CD14-positive monocyte (primary cell): ENCODE data around the gene OR7G3. TPM values are rescaled to one million over a fixed set of nuclear protein-coding genes. Genes with fewer than 3 reads are reported as not detected.

ENCODE experiments used
- DNase-seq, 3 donors: peaks; one replicate each; pipeline ENCODE4 v3.0.0-alpha.2; 2011 to 2022
- H2AFZ ChIP-seq: 2 replicates; pipeline ENCODE4 v1.6.0; 2012; ENCODE audit warnings: mild to moderate bottlenecking, low read depth, low read length, inconsistent platforms; ENCODE audit not compliant: insufficient read depth, poor library complexity, severe bottlenecking
- H3K27ac ChIP-seq, 2 donors: 1 replicate in 1 of 2; 2 replicates in 1 of 2; pipeline ENCODE4 v1.5.1; 2012 to 2013; ENCODE audit warnings: low read length in 2 of 2, control low read depth in 1 of 2, inconsistent platforms in 1 of 2, low read depth in 1 of 2, mild to moderate bottlenecking in 1 of 2
- H3K27me3 ChIP-seq, 2 donors: one replicate each; pipeline versions ENCODE4 v1.6.0 to v1.6.1; 2011 to 2013; ENCODE audit warnings: low read length in 2 of 2; ENCODE audit not compliant: control insufficient read depth in 2 of 2, insufficient read depth in 2 of 2
- H3K36me3 ChIP-seq, 2 donors: replicated peaks in 1 of 2; 1 replicate in 1 of 2; 2 replicates in 1 of 2; pipeline versions ENCODE4 v1.5.1 to v1.6.1; 2012 to 2013; ENCODE audit warnings: low read length in 2 of 2, control low read depth in 1 of 2, inconsistent platforms in 1 of 2, mild to moderate bottlenecking in 1 of 2; ENCODE audit not compliant: insufficient read depth in 2 of 2, control insufficient read depth in 1 of 2
- H3K4me1 ChIP-seq, 2 donors: 1 replicate in 1 of 2; 2 replicates in 1 of 2; pipeline versions ENCODE4 v1.5.1 to v1.6.1; 2012 to 2013; ENCODE audit warnings: low read length in 2 of 2, control low read depth in 1 of 2, inconsistent platforms in 1 of 2, mild to moderate bottlenecking in 1 of 2, moderate library complexity in 1 of 2; ENCODE audit not compliant: insufficient read depth in 2 of 2, control insufficient read depth in 1 of 2
- H3K4me2 ChIP-seq: replicated peaks from 2 replicates; pipeline ENCODE3; 2012; ENCODE audit warnings: low read length, moderate library complexity, mild to moderate bottlenecking; ENCODE audit not compliant: poor library complexity, severe bottlenecking; ENCODE audit errors: extremely low read depth
- H3K4me3 ChIP-seq, 3 experiments: fragments of 200-600 bp in 1 of 3; sonication (generic) in 1 of 3; replicated peaks in 1 of 3; 1 replicate in 2 of 3; 2 replicates in 1 of 3; pipeline ENCODE4 v1.5.1; 2011 to 2013; ENCODE audit warnings: low read length in 3 of 3, mild to moderate bottlenecking in 3 of 3, control low read depth in 2 of 3, low read depth in 2 of 3, inconsistent platforms in 1 of 3, moderate library complexity in 1 of 3
- H3K79me2 ChIP-seq: 2 replicates; pipeline ENCODE4 v1.6.0; 2012; ENCODE audit warnings: mild to moderate bottlenecking, control low read depth, inconsistent platforms, low read length, moderate library complexity; ENCODE audit not compliant: insufficient read depth
- H3K9ac ChIP-seq: 2 replicates; pipeline ENCODE4 v1.6.0; 2017; ENCODE audit warnings: low read length, mild to moderate bottlenecking; ENCODE audit not compliant: insufficient read depth, poor library complexity, severe bottlenecking
- H3K9me3 ChIP-seq, 2 donors: replicated peaks in 1 of 2; 1 replicate in 1 of 2; 2 replicates in 1 of 2; pipeline versions ENCODE4 v1.5.1 to v1.6.1; 2012 to 2013; ENCODE audit warnings: low read length in 2 of 2, control low read depth in 1 of 2; ENCODE audit not compliant: control insufficient read depth in 1 of 2, insufficient read depth in 1 of 2
- H4K20me1 ChIP-seq: 2 replicates; pipeline ENCODE4 v1.6.0; 2012; ENCODE audit warnings: mild to moderate bottlenecking, low read length, control low read depth, moderate library complexity; ENCODE audit not compliant: insufficient read depth
- H3K27ac Mint-ChIP-seq, 7 donors: one replicate each; pipeline ENCODE4 v1.8.0; 2020; ENCODE audit warnings: mild to moderate bottlenecking in 7 of 7, mixed read lengths in 7 of 7, moderate library complexity in 6 of 7, inconsistent platforms in 2 of 7
- H3K27me3 Mint-ChIP-seq, 3 donors: one replicate each; pipeline ENCODE4 v1.8.0; 2021 to 2022; ENCODE audit warnings: low read depth in 3 of 3, mild to moderate bottlenecking in 3 of 3, mixed read lengths in 3 of 3, moderate library complexity in 3 of 3, inconsistent platforms in 1 of 3
- H3K36me3 Mint-ChIP-seq, 2 donors: one replicate each; pipeline ENCODE4 v1.8.0; 2020; ENCODE audit warnings: mixed read lengths in 2 of 2, inconsistent platforms in 1 of 2, mild to moderate bottlenecking in 1 of 2
- H3K4me1 Mint-ChIP-seq: one replicate; pipeline ENCODE4 v1.8.0; 2020; ENCODE audit warnings: mild to moderate bottlenecking, mixed read lengths
- H3K4me3 Mint-ChIP-seq, 2 donors: one replicate each; pipeline ENCODE4 v1.8.0; 2020; ENCODE audit warnings: mild to moderate bottlenecking in 2 of 2, mixed read lengths in 2 of 2, moderate library complexity in 1 of 2
- H3K9me3 Mint-ChIP-seq, 7 donors: one replicate each; pipeline ENCODE4 v1.8.0; 2020 to 2022; ENCODE audit warnings: mixed read lengths in 7 of 7, mild to moderate bottlenecking in 6 of 7, moderate library complexity in 6 of 7, inconsistent platforms in 2 of 7
- CTCF ChIP-seq: fragments of 200-600 bp; IDR thresholded peaks from one replicate; pipeline ENCODE4 v1.8.0; 2022; ENCODE audit warnings: antibody characterized with exemption, mild to moderate bottlenecking
- WGBS: methylation state at CpG from one replicate; pipeline ENCODE4 v1.1.5; 2013; ENCODE audit warnings: missing lambda C conversion rate; ENCODE audit not compliant: insufficient coverage; 5-methylcytosine and 5-hydroxymethylcytosine counted together
- intact Hi-C, 2 donors: fragments of 100-400 bp; cut with micrococcal nuclease; formaldehyde crosslinking; loops; one replicate each; pipeline versions ENCODE4 v1.15.0 to v1.15.1; 2023
- polyA plus RNA-seq, 3 donors: library from polyadenylated mRNA; depleted of rRNA in 1 of 3; unstranded in 2 of 3; stranded (reverse) in 1 of 3; fragments of 300-500 nt in 2 of 3; fragments of >200 nt in 1 of 3; fragmentation: Illumina TruSeq in 2 of 3; gene quantifications; 1 replicate in 2 of 3; 2 replicates in 1 of 3; pipeline ENCODE4 v1.2.3, GENCODE V29; 2012 to 2021

The OR7G3 gene
- polyA plus RNA-seq, 3 donors = not detected

GRCh38 chr19:9155591-9155990 is 28.8 kb upstream of the OR7G3 start:
- Mint-ChIP-seq H3K27ac (peak overlapping the region in 2 of 7 donors; percentile 37 to 39), H3K4me3 (no peak overlapping the region), H3K9me3 (peaks cover 67 to 89% (median 71%) of the 10 kb centered on the region in 7 donors), H3K36me3 (peaks cover 88 to 98% of the 10 kb centered on the region in 2 donors), H3K4me1 (peaks cover 5% of the 10 kb centered on the region), H3K27me3 (peaks cover 0 to 1% (median 0%) of the 10 kb centered on the region in 3 donors)
- no peak overlapping the region for H3K4me2 ChIP-seq
- no peaks in the 10 kb centered on the region for H3K4me1 ChIP-seq
- no peaks in the 10 kb centered on the region for H3K27me3 ChIP-seq
- H3K36me3 ChIP-seq = peaks cover 53 to 100% of the 10 kb centered on the region in 2 donors
- intact Hi-C loops = no loop called here
- 100% methylated on average over 2 of the region's 4 CpGs for WGBS
- peaks cover 68% of the 10 kb centered on the region for H3K79me2 ChIP-seq
- peaks cover 85 to 91% of the 10 kb centered on the region in 2 donors for H3K9me3 ChIP-seq
- no peak overlapping the region for H2AFZ ChIP-seq
- H3K9ac ChIP-seq = no peak overlapping the region
- no peak for TF ChIP-seq CTCF
- no peak overlapping the region for H3K27ac ChIP-seq
- H4K20me1 ChIP-seq = peaks cover 33% of the 10 kb centered on the region
- no peak for DNase-seq
- H3K4me3 ChIP-seq = no peak overlapping the region

GRCh38 chr19:9151367-9151766 is 24.6 kb upstream of the OR7G3 start:
- no CpG with 5 or more reads among the region's 5 CpGs for WGBS
- Histone ChIP-seq H3K36me3 (peaks cover 25 to 100% of the 10 kb centered on the region in 2 donors), H3K9ac (no peak overlapping the region), H3K27ac (no peak overlapping the region), H4K20me1 (peaks cover 63% of the 10 kb centered on the region), H3K4me2 (no peak overlapping the region), H3K27me3 (no peaks in the 10 kb centered on the region), H3K79me2 (peaks cover 100% of the 10 kb centered on the region), H2AFZ (no peak overlapping the region), H3K4me3 (no peak overlapping the region), H3K9me3 (peaks cover 84 to 87% of the 10 kb centered on the region in 2 donors), H3K4me1 (no peaks in the 10 kb centered on the region)
- intact Hi-C loops = no loop called here
- no peak for DNase-seq
- no peak overlapping the region for H3K27ac Mint-ChIP-seq
- H3K9me3 Mint-ChIP-seq = peaks cover 62 to 74% (median 66%) of the 10 kb centered on the region in 7 donors
- H3K4me1 Mint-ChIP-seq = peaks cover 20% of the 10 kb centered on the region
- peaks cover 81 to 94% of the 10 kb centered on the region in 2 donors for H3K36me3 Mint-ChIP-seq
- H3K4me3 Mint-ChIP-seq = no peak overlapping the region
- no peak for TF ChIP-seq CTCF
- peaks cover 0 to 1% (median 0%) of the 10 kb centered on the region in 3 donors for H3K27me3 Mint-ChIP-seq
